Measurements from ENCODE around the gene MAP3K5. TPM values are rescaled to one million over a fixed set of nuclear protein-coding genes. Genes with fewer than 3 reads are reported as not detected.

The MAP3K5 gene
- 6.8 and 22.4 TPM in 2 replicates for total RNA-seq

GRCh38 chr6:136792410-136793262 lies at the start of gene MAP3K5:
Gene MAP3K5 (minus strand): TSS chr6:136792477. CDS start chr6:136792157, 320 bp downstream.

GRCh38 chr6:136822376-136823127 lies 30.3 kb upstream of the MAP3K5 start, which contains the start of gene PEX7:
Gene PEX7 (plus strand): TSS chr6:136822592. CDS start chr6:136822666, 74 bp downstream.

GRCh38 chr6:136550330-136551071 lies 241.8 kb downstream of the MAP3K5 start, which contains the start of gene MAP7:
Gene MAP7 (minus strand): TSS chr6:136550422. CDS start chr6:136550408, 14 bp downstream.

Other genes starting within 250 kb of the MAP3K5 start
- gene MAP7, start 242.1 kb downstream of the MAP3K5 start, total RNA-seq, result 37.3 and 48.5 TPM in 2 replicates
- 14.7 and 15.9 TPM in 2 replicates for gene PEX7, start 30.1 kb upstream of the MAP3K5 start, total RNA-seq
- not detected in 2 replicates for gene SLC35D3, start 129.8 kb upstream of the MAP3K5 start, total RNA-seq

All from nasal cavity respiratory epithelium epithelial cell of viscerocranial mucosa (primary cell).